Liver (tissue), 9 donors: ENCODE data around the gene L3HYPDH. TPM values are rescaled to one million over a fixed set of nuclear protein-coding genes. Genes with fewer than 3 reads are reported as not detected.

Experiments used
- DNase-seq: peaks from one replicate; pipeline ENCODE4 v3.0.0-alpha.2; 2017; ENCODE audit warnings: low spot score
- H3K27ac ChIP-seq, 2 donors: one replicate each; pipeline ENCODE4 v1.7.0; 2013; ENCODE audit warnings: inconsistent platforms in 2 of 2, low read length in 2 of 2, control low read depth in 1 of 2, low read depth in 1 of 2, mild to moderate bottlenecking in 1 of 2
- H3K27me3 ChIP-seq, 4 donors: one replicate each; pipeline versions ENCODE4 v1.6.1 to v1.7.0; 2013; ENCODE audit warnings: low read length in 3 of 4, inconsistent platforms in 1 of 4, mild to moderate bottlenecking in 1 of 4, moderate library complexity in 1 of 4; ENCODE audit not compliant: control insufficient read depth in 4 of 4, insufficient read depth in 4 of 4
- H3K36me3 ChIP-seq, 4 donors: one replicate each; pipeline versions ENCODE4 v1.6.1 to v1.7.0; 2013; ENCODE audit warnings: low read length in 3 of 4, mild to moderate bottlenecking in 3 of 4, low read depth in 1 of 4, moderate library complexity in 1 of 4; ENCODE audit not compliant: control insufficient read depth in 4 of 4, insufficient read depth in 3 of 4
- H3K4me1 ChIP-seq, 4 donors: one replicate each; pipeline versions ENCODE4 v1.6.1 to v1.7.0; 2013; ENCODE audit warnings: low read length in 3 of 4, mild to moderate bottlenecking in 3 of 4, moderate library complexity in 1 of 4; ENCODE audit not compliant: control insufficient read depth in 4 of 4, insufficient read depth in 4 of 4
- H3K4me3 ChIP-seq, 3 donors: one replicate each; pipeline versions ENCODE4 v1.6.1 to v1.7.0; 2013; ENCODE audit warnings: low read length in 3 of 3, control low read depth in 1 of 3, low read depth in 1 of 3, mild to moderate bottlenecking in 1 of 3
- H3K9ac ChIP-seq, 2 donors: one replicate each; pipeline ENCODE4 v1.7.0; 2013; ENCODE audit warnings: low read length in 2 of 2, mild to moderate bottlenecking in 2 of 2, moderate library complexity in 2 of 2, control low read depth in 1 of 2, low read depth in 1 of 2
- H3K9me3 ChIP-seq, 4 donors: one replicate each; pipeline versions ENCODE4 v1.6.1 to v1.7.0; 2013; ENCODE audit warnings: low read length in 3 of 4; ENCODE audit not compliant: control insufficient read depth in 4 of 4
- CTCF ChIP-seq: fragments of 150-350 bp; IDR thresholded peaks from 2 replicates; pipeline ENCODE4 v1.5.1; 2017; ENCODE audit warnings: improper control_type of control experiment, low read depth, low read length; ENCODE audit not compliant: missing input control
- FOXA1 ChIP-seq: IDR thresholded peaks from 2 replicates; pipeline ENCODE4 v1.6.1; 2016; ENCODE audit warnings: antibody characterized with exemption
- GABPA ChIP-seq, 2 donors: IDR thresholded peaks in 1 of 2; conservative IDR thresholded peaks in 1 of 2; 2 replicates each; pipeline ENCODE4 v1.6.1; 2016; ENCODE audit warnings: antibody characterized with exemption in 2 of 2, mild to moderate bottlenecking in 1 of 2, moderate library complexity in 1 of 2
- HNF4A ChIP-seq, 2 donors: conservative IDR thresholded peaks; 2 replicates each; pipeline ENCODE4 v1.6.1; 2016; ENCODE audit warnings: antibody characterized with exemption in 2 of 2, mild to moderate bottlenecking in 2 of 2
- HNF4G ChIP-seq: IDR thresholded peaks from 2 replicates; pipeline ENCODE4 v1.6.1; 2016; ENCODE audit warnings: antibody characterized with exemption
- JUND ChIP-seq, 2 donors: IDR thresholded peaks; 2 replicates each; pipeline ENCODE4 v1.6.1; 2016; ENCODE audit warnings: antibody characterized with exemption in 2 of 2
- MAX ChIP-seq: IDR thresholded peaks from 2 replicates; pipeline ENCODE4 v1.6.1; 2016; ENCODE audit warnings: antibody characterized with exemption
- RAD21 ChIP-seq, 2 donors: IDR thresholded peaks; 2 replicates each; pipeline ENCODE4 v1.6.1; 2016; ENCODE audit warnings: antibody characterized with exemption in 2 of 2, mild to moderate bottlenecking in 2 of 2
- REST ChIP-seq: IDR thresholded peaks from 2 replicates; pipeline ENCODE4 v1.6.1; 2016; ENCODE audit warnings: antibody characterized with exemption, mild to moderate bottlenecking
- RXRA ChIP-seq, 2 donors: IDR thresholded peaks; 2 replicates each; pipeline ENCODE4 v1.6.1; 2017 to 2018; ENCODE audit warnings: antibody characterized with exemption in 2 of 2, mild to moderate bottlenecking in 1 of 2
- SP1 ChIP-seq: IDR thresholded peaks from 2 replicates; pipeline ENCODE4 v1.6.1; 2018; ENCODE audit warnings: antibody characterized with exemption, mild to moderate bottlenecking
- TAF1 ChIP-seq: conservative IDR thresholded peaks from 2 replicates; pipeline ENCODE4 v1.6.1; 2016; ENCODE audit warnings: antibody characterized with exemption, mild to moderate bottlenecking
- YY1 ChIP-seq: IDR thresholded peaks from 2 replicates; pipeline ENCODE4 v1.6.1; 2016; ENCODE audit warnings: antibody characterized with exemption, mild to moderate bottlenecking
- WGBS: extraction: QIAGEN DNeasy Blood & Tissue Kit; methylation state at CpG from one replicate; pipeline ENCODE4 v1.1.7; 2013; 5-methylcytosine and 5-hydroxymethylcytosine counted together
- polyA plus RNA-seq, 2 donors: library from polyadenylated mRNA; stranded (reverse) in 1 of 2; unstranded in 1 of 2; fragments of 200-250 nt in 1 of 2; fragments of >200 nt in 1 of 2; fragmentation: Nextera tagmentation in 1 of 2; extraction: Ambion mirVana in 1 of 2; gene quantifications; one replicate each; pipeline versions ENCODE4 v1.2.1 to v1.2.3, GENCODE V29; 2013 to 2015
- total RNA-seq, 2 donors: library from RNA; depleted of rRNA; stranded (reverse); fragments of >200 nt; gene quantifications; one replicate each; pipeline ENCODE4 v1.2.3, GENCODE V29; 2014
- donor health status: healthy.
- donor health status: healthy.
- donor health status: healthy.
- donor health status: healthy.
- donor health status: healthy.

The L3HYPDH gene
- total and polyA plus RNA-seq, 4 donors, result 9.3 to 36.3 (median 28.2) TPM

DNA sequence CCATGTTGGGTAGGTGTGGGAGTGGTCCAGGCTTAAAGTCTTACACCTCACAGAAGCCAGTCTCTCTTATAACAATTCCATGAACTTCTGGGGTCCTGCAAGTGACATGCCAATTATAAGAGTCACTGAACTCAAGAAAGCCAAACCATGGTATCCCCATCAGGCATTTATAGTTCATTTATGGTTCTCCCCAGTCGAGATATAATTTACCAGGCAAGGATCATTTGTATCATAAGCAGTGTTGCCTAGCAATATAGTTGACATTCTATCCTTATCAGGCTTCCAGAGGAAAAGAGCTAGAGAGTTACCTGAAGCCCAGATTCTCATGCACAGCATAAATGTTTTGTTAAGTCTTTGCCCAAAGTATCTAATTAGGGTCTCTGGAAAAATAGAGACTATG is 8.2 kb upstream of the L3HYPDH start:
- Histone ChIP-seq H3K27ac (no peak overlapping the region), H3K36me3 (peaks cover 2 to 66% (median 26%) of the 10 kb centered on the region in 4 donors), H3K4me3 (no peak overlapping the region), H3K9ac (no peak overlapping the region), H3K4me1 (peaks cover 0 to 4% (median 0%) of the 10 kb centered on the region in 4 donors), H3K9me3 (no peaks in the 10 kb centered on the region), H3K27me3 (no peaks in the 10 kb centered on the region)
- WGBS, result 89% methylated on average over 1 of the region's 1 CpG
- TF ChIP-seq RAD21 (IDR thresholded peaks at IDR 0.05) (no peak), FOXA1 (no peak), GABPA (IDR thresholded peaks at IDR 0.05 in 1 of 2, conservative IDR thresholded peaks at IDR 0.05 in 1 of 2) (no peak), RXRA (IDR thresholded peaks at IDR 0.05) (no peak), HNF4G (no peak), MAX (no peak), HNF4A (conservative IDR thresholded peaks at IDR 0.05) (no peak), SP1 (no peak), JUND (IDR thresholded peaks at IDR 0.05) (no peak), REST (no peak)
- DNase-seq, result no peak

DNA sequence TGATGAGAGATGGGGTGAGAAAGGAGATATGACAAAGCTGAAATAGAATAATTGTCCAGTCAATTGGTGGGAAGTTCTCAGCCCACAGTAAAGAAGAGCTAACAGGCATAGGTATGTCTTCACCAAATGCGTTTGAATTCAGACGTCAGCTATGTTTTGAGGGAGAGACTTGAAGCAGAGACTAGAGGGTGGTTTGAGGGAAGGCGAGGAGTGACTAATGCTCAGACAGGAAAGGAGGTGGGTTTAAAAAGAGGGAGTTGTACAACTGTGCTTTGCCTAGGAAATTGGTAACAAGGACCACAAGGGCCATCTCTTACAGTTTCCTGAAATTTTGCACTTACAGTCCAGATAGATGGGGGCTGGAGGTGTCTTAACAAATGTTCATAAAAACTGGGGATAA is 6.5 kb upstream of the L3HYPDH start:
- DNase-seq, result no peak
- Histone ChIP-seq H3K4me1 (peaks cover 0 to 11% (median 3%) of the 10 kb centered on the region in 4 donors), H3K4me3 (no peak overlapping the region), H3K27ac (no peak overlapping the region), H3K27me3 (no peaks in the 10 kb centered on the region), H3K9ac (no peak overlapping the region), H3K36me3 (peaks cover 2 to 57% (median 26%) of the 10 kb centered on the region in 4 donors), H3K9me3 (no peaks in the 10 kb centered on the region)
- 92% methylated on average over 3 of the region's 3 CpGs for WGBS
- no peak for TF ChIP-seq FOXA1
- TF ChIP-seq YY1, result no peak
- TF ChIP-seq TAF1, result no peak
- no peak for TF ChIP-seq CTCF
- no peak for TF ChIP-seq HNF4A (conservative IDR thresholded peaks at IDR 0.05)
- TF ChIP-seq REST, result no peak
- TF ChIP-seq MAX, result no peak
